ENCODE results near the gene GNG12.
A peak's percentile ranks its signal among the peaks of the same experiment; 100 is the strongest.

GNG12 gene

GRCh38 chr1:67850611-67851075 lies 17.4 kb upstream of the GNG12 start:
- Mint-ChIP-seq H3K9me3 (no peaks in the 10 kb centered on the region), H3K4me3 (no peak overlapping the region), H3K4me1 (no peaks in the 10 kb centered on the region), H3K27ac (no peak overlapping the region), H3K27me3 (peaks cover 17% of the 10 kb centered on the region)
- no peak for DNase-seq
- ATAC-seq, result peak; percentile 34

GRCh38 chr1:67850151-67850551 lies 16.9 kb upstream of the GNG12 start:
- Mint-ChIP-seq H3K9me3 (no peaks in the 10 kb centered on the region), H3K27me3 (peaks cover 17% of the 10 kb centered on the region), H3K27ac (no peak overlapping the region), H3K4me1 (no peaks in the 10 kb centered on the region), H3K4me3 (no peak overlapping the region)
- ATAC-seq (peak; percentile 16), DNase-seq (peak in 1 of 2 donors; percentile 8)

GRCh38 chr1:67847466-67847865 lies 14.2 kb upstream of the GNG12 start:
- Mint-ChIP-seq H3K4me1 (no peaks in the 10 kb centered on the region), H3K4me3 (no peak overlapping the region), H3K27ac (no peak overlapping the region), H3K27me3 (peaks cover 31% of the 10 kb centered on the region), H3K9me3 (no peaks in the 10 kb centered on the region)
- ATAC-seq (no peak), DNase-seq (no peak)

GRCh38 chr1:67846538-67846937 lies 13.3 kb upstream of the GNG12 start:
- H3K27ac Mint-ChIP-seq, result no peak overlapping the region
- no peak overlapping the region for H3K4me3 Mint-ChIP-seq
- H3K27me3 Mint-ChIP-seq, result peaks cover 33% of the 10 kb centered on the region
- no peaks in the 10 kb centered on the region for H3K4me1 Mint-ChIP-seq
- no peak for DNase-seq
- ATAC-seq, result no peak
- H3K9me3 Mint-ChIP-seq, result no peaks in the 10 kb centered on the region

GRCh38 chr1:67844988-67845387 lies 11.7 kb upstream of the GNG12 start:
- DNase-seq, result no peak
- ATAC-seq, result no peak
- no peak overlapping the region for H3K27ac Mint-ChIP-seq
- H3K9me3 Mint-ChIP-seq, result no peaks in the 10 kb centered on the region
- H3K4me1 Mint-ChIP-seq, result no peaks in the 10 kb centered on the region
- H3K4me3 Mint-ChIP-seq, result no peak overlapping the region
- H3K27me3 Mint-ChIP-seq, result peaks cover 35% of the 10 kb centered on the region

GRCh38 chr1:67843746-67844145 lies 10.5 kb upstream of the GNG12 start:
- Mint-ChIP-seq H3K9me3 (no peaks in the 10 kb centered on the region), H3K4me3 (no peak overlapping the region), H3K27me3 (peaks cover 30% of the 10 kb centered on the region), H3K4me1 (no peaks in the 10 kb centered on the region), H3K27ac (no peak overlapping the region)
- DNase-seq (no peak), ATAC-seq (no peak)

- Mint-ChIP-seq H3K9me3 (no peaks in the 10 kb centered on the region), H3K4me3 (no peak overlapping the region), H3K27me3 (peaks cover 34% of the 10 kb centered on the region), H3K4me1 (no peaks in the 10 kb centered on the region), H3K27ac (no peak overlapping the region)
- DNase-seq (no peak), ATAC-seq (no peak)
Measured at GRCh38 chr1:67843331-67843730, 10.1 kb upstream of the GNG12 start.

- DNase-seq, result no peak
- peaks cover 54% of the 10 kb centered on the region for H3K27me3 Mint-ChIP-seq
- no peak for ATAC-seq
- H3K4me3 Mint-ChIP-seq, result no peak overlapping the region
- no peak overlapping the region for H3K27ac Mint-ChIP-seq
- H3K4me1 Mint-ChIP-seq, result no peaks in the 10 kb centered on the region
- H3K9me3 Mint-ChIP-seq, result no peaks in the 10 kb centered on the region
Measured at GRCh38 chr1:67840449-67840848, 7.2 kb upstream of the GNG12 start.

- H3K4me3 Mint-ChIP-seq, result no peak overlapping the region
- DNase-seq, result no peak
- H3K27ac Mint-ChIP-seq, result no peak overlapping the region
- H3K4me1 Mint-ChIP-seq, result peaks cover 3% of the 10 kb centered on the region
- H3K9me3 Mint-ChIP-seq, result no peaks in the 10 kb centered on the region
- H3K27me3 Mint-ChIP-seq, result peaks cover 60% of the 10 kb centered on the region
- ATAC-seq, result no peak
Measured at GRCh38 chr1:67839826-67840225, 6.6 kb upstream of the GNG12 start.

GRCh38 chr1:67838180-67838910 lies 5.1 kb upstream of the GNG12 start:
- Mint-ChIP-seq H3K4me1 (peaks cover 18% of the 10 kb centered on the region), H3K4me3 (no peak overlapping the region), H3K27me3 (peaks cover 69% of the 10 kb centered on the region), H3K27ac (no peak overlapping the region), H3K9me3 (no peaks in the 10 kb centered on the region)
- ATAC-seq (no peak), DNase-seq (no peak)

GRCh38 chr1:67836769-67837168 lies 3.5 kb upstream of the GNG12 start:
- no peak overlapping the region for H3K4me3 Mint-ChIP-seq
- DNase-seq, result no peak
- no peak for ATAC-seq
- no peaks in the 10 kb centered on the region for H3K9me3 Mint-ChIP-seq
- no peak overlapping the region for H3K27ac Mint-ChIP-seq
- peaks cover 75% of the 10 kb centered on the region for H3K27me3 Mint-ChIP-seq
- peaks cover 30% of the 10 kb centered on the region for H3K4me1 Mint-ChIP-seq

- Mint-ChIP-seq H3K27me3 (peaks cover 84% of the 10 kb centered on the region), H3K27ac (no peak overlapping the region), H3K9me3 (no peaks in the 10 kb centered on the region), H3K4me1 (peaks cover 33% of the 10 kb centered on the region), H3K4me3 (no peak overlapping the region)
- DNase-seq, result no peak
- no peak for ATAC-seq
Measured at GRCh38 chr1:67835663-67836452, 2.6 kb upstream of the GNG12 start.

GRCh38 chr1:67834246-67834877 lies 1.1 kb upstream of the GNG12 start:
- H3K27ac Mint-ChIP-seq, result no peak overlapping the region
- H3K4me3 Mint-ChIP-seq, result peak overlapping the region in 1 of 2 donors; percentile 87

GRCh38 chr1:67833602-67833940 lies 304 bp upstream of the GNG12 start:
- Mint-ChIP-seq H3K9me3 (no peaks in the 10 kb centered on the region), H3K4me3 (peak overlapping the region; percentile 81 to 87), H3K27ac (no peak overlapping the region), H3K27me3 (peaks cover 79% of the 10 kb centered on the region), H3K4me1 (peaks cover 33% of the 10 kb centered on the region)
- DNase-seq (no peak), ATAC-seq (peak; percentile 39)

More at GRCh38 chr1:67834246-67834877, 1.1 kb upstream of the GNG12 start:
- no peaks in the 10 kb centered on the region for H3K9me3 Mint-ChIP-seq
- ATAC-seq, result peak; percentile 50
- DNase-seq, result peak in 1 of 2 donors; percentile 30
- peaks cover 33% of the 10 kb centered on the region for H3K4me1 Mint-ChIP-seq
- peaks cover 81% of the 10 kb centered on the region for H3K27me3 Mint-ChIP-seq

GRCh38 chr1:67831850-67832513 lies 1.3 kb downstream of the GNG12 start:
- H3K4me1 Mint-ChIP-seq, result peaks cover 33% of the 10 kb centered on the region
- no peak overlapping the region for H3K27ac Mint-ChIP-seq
- no peaks in the 10 kb centered on the region for H3K9me3 Mint-ChIP-seq
- peak overlapping the region; percentile 81 to 87 for H3K4me3 Mint-ChIP-seq
- DNase-seq, result no peak
- H3K27me3 Mint-ChIP-seq, result peaks cover 64% of the 10 kb centered on the region
- no peak for ATAC-seq
